Anterior cingulate cortex (tissue), 58 donors: Measurements from ENCODE around the gene CSMD2.
"Not testable (repeated sequence)": the region's sequence is repeated elsewhere in the genome, so short reads cannot be mapped to it uniquely, and the experiment has no call there.

Experiments
- DNase-seq, 58 donors: peaks; one replicate each; lab custom pipeline; 2025; lab: John Stamatoyannopoulos, UW

The CSMD2 gene

GRCh38 chr1:34018285-34018684, 146.7 kb downstream of the CSMD2 start:
- DNase-seq, result no peak

GRCh38 chr1:34016281-34016680, 148.7 kb downstream of the CSMD2 start:
- DNase-seq, result not testable (repeated sequence)

GRCh38 chr1:34013958-34014737, 150.9 kb downstream of the CSMD2 start:
- peak in 1 of 58 donors; percentile 3 for DNase-seq

- DNase-seq, result no peak
Measured at GRCh38 chr1:34013136-34013535, 151.9 kb downstream of the CSMD2 start.

- no peak for DNase-seq
Measured at GRCh38 chr1:34009340-34009985, 155.6 kb downstream of the CSMD2 start.

GRCh38 chr1:34007760-34008159, 157.3 kb downstream of the CSMD2 start:
- DNase-seq, result no peak

GRCh38 chr1:34005309-34005708, 159.7 kb downstream of the CSMD2 start:
- no peak for DNase-seq

- DNase-seq, result no peak
Measured at GRCh38 chr1:34002810-34003209, 162.2 kb downstream of the CSMD2 start.

- DNase-seq, result peak in 5 of 58 donors; percentile 6 to 41 (median 13)
Measured at GRCh38 chr1:33997127-33998036, 167.6 kb downstream of the CSMD2 start.

GRCh38 chr1:33996281-33996680, 168.7 kb downstream of the CSMD2 start:
- DNase-seq, result no peak

- no peak for DNase-seq
Measured at GRCh38 chr1:33993301-33993700, 171.7 kb downstream of the CSMD2 start.

GRCh38 chr1:33990281-33990680, 174.7 kb downstream of the CSMD2 start:
- DNase-seq, result no peak

- DNase-seq, result no peak
Measured at GRCh38 chr1:33988161-33988560, 176.9 kb downstream of the CSMD2 start.

GRCh38 chr1:33986390-33987095, 178.5 kb downstream of the CSMD2 start:
- DNase-seq, result peak in 16 of 58 donors; percentile 3 to 72 (median 23)

- peak in 1 of 58 donors; percentile 24 for DNase-seq
Measured at GRCh38 chr1:33985656-33986055, 179.4 kb downstream of the CSMD2 start.

GRCh38 chr1:33984906-33985565, 180.0 kb downstream of the CSMD2 start:
- peak in 4 of 58 donors; percentile 6 to 19 (median 10) for DNase-seq

GRCh38 chr1:33982419-33982818, 182.6 kb downstream of the CSMD2 start:
- no peak for DNase-seq

- DNase-seq, result no peak
Measured at GRCh38 chr1:33979341-33979740, 185.7 kb downstream of the CSMD2 start.

GRCh38 chr1:33975961-33976360, 189.1 kb downstream of the CSMD2 start:
- no peak for DNase-seq
